Stomach smooth muscle (tissue), 2 donors: Measurements from ENCODE around the gene GOPC.

Experiments used
- H3K27ac ChIP-seq: one replicate; pipeline ENCODE4 v1.7.0; 2013; ENCODE audit warnings: mild to moderate bottlenecking, low read length, inconsistent platforms
- H3K27me3 ChIP-seq, 2 donors: one replicate each; pipeline ENCODE4 v1.7.0; 2013; ENCODE audit warnings: low read length in 2 of 2; ENCODE audit not compliant: insufficient read depth in 2 of 2, control insufficient read depth in 1 of 2
- H3K36me3 ChIP-seq, 2 donors: one replicate each; pipeline ENCODE4 v1.7.0; 2013; ENCODE audit warnings: low read length in 2 of 2; ENCODE audit not compliant: control insufficient read depth in 2 of 2, insufficient read depth in 2 of 2
- H3K4me1 ChIP-seq: one replicate; pipeline ENCODE4 v1.7.0; 2013; ENCODE audit warnings: low read length; ENCODE audit not compliant: control insufficient read depth, insufficient read depth
- H3K4me3 ChIP-seq, 2 donors: one replicate each; pipeline ENCODE4 v1.7.0; 2013; ENCODE audit warnings: low read length in 2 of 2
- H3K9ac ChIP-seq, 2 donors: one replicate each; pipeline ENCODE4 v1.7.0; 2013; ENCODE audit warnings: low read length in 2 of 2, mild to moderate bottlenecking in 1 of 2
- H3K9me3 ChIP-seq, 2 donors: one replicate each; pipeline ENCODE4 v1.7.0; 2013; ENCODE audit warnings: low read length in 2 of 2; ENCODE audit not compliant: control insufficient read depth in 2 of 2
- donor health status: healthy.
- donor health status: Pancreatic carcinoma.

GOPC gene

GRCh38 chr6:117548797-117549301 is 53.5 kb downstream of the GOPC start:
- Histone ChIP-seq H3K36me3 (peaks cover 0 to 3% of the 10 kb centered on the region in 2 donors), H3K4me3 (no peak overlapping the region), H3K9me3 (no peaks in the 10 kb centered on the region), H3K27me3 (no peaks in the 10 kb centered on the region), H3K9ac (no peak overlapping the region), H3K27ac (no peak overlapping the region), H3K4me1 (peaks cover 12% of the 10 kb centered on the region)

- no peak overlapping the region for H3K27ac ChIP-seq
- no peaks in the 10 kb centered on the region for H3K9me3 ChIP-seq
- H3K9ac ChIP-seq, result peak overlapping the region; percentile 55 to 58
- peak overlapping the region; percentile 74 to 76 for H3K4me3 ChIP-seq
- no peaks in the 10 kb centered on the region for H3K27me3 ChIP-seq
- H3K36me3 ChIP-seq, result peaks cover 0 to 3% of the 10 kb centered on the region in 2 donors
- peaks cover 12% of the 10 kb centered on the region for H3K4me1 ChIP-seq
These were observed 54.4 kb downstream of the GOPC start for GRCh38 chr6:117547688-117548621.

- Histone ChIP-seq H3K36me3 (peaks cover 0 to 3% of the 10 kb centered on the region in 2 donors), H3K9ac (no peak overlapping the region), H3K4me3 (no peak overlapping the region), H3K9me3 (no peaks in the 10 kb centered on the region), H3K27ac (no peak overlapping the region), H3K27me3 (no peaks in the 10 kb centered on the region), H3K4me1 (peaks cover 12% of the 10 kb centered on the region)
These were observed 55.6 kb downstream of the GOPC start for GRCh38 chr6:117546674-117547073.

GRCh38 chr6:117545161-117545595 is 57.1 kb downstream of the GOPC start:
- Histone ChIP-seq H3K9ac (no peak overlapping the region), H3K27ac (no peak overlapping the region), H3K4me3 (no peak overlapping the region), H3K9me3 (no peaks in the 10 kb centered on the region), H3K36me3 (peaks cover 0 to 3% of the 10 kb centered on the region in 2 donors), H3K4me1 (peaks cover 12% of the 10 kb centered on the region), H3K27me3 (no peaks in the 10 kb centered on the region)

GRCh38 chr6:117544716-117545115 is 57.6 kb downstream of the GOPC start:
- H3K4me1 ChIP-seq, result peaks cover 12% of the 10 kb centered on the region
- no peak overlapping the region for H3K9ac ChIP-seq
- H3K4me3 ChIP-seq, result no peak overlapping the region
- no peaks in the 10 kb centered on the region for H3K9me3 ChIP-seq
- H3K27ac ChIP-seq, result no peak overlapping the region
- H3K36me3 ChIP-seq, result peaks cover 0 to 3% of the 10 kb centered on the region in 2 donors
- no peaks in the 10 kb centered on the region for H3K27me3 ChIP-seq

GRCh38 chr6:117542493-117542892 is 59.8 kb downstream of the GOPC start:
- H3K27ac ChIP-seq, result no peak overlapping the region
- no peaks in the 10 kb centered on the region for H3K27me3 ChIP-seq
- no peak overlapping the region for H3K9ac ChIP-seq
- H3K4me1 ChIP-seq, result peaks cover 1% of the 10 kb centered on the region
- H3K36me3 ChIP-seq, result peaks cover 0 to 3% of the 10 kb centered on the region in 2 donors
- H3K4me3 ChIP-seq, result no peak overlapping the region
- H3K9me3 ChIP-seq, result no peaks in the 10 kb centered on the region

- Histone ChIP-seq H3K9ac (no peak overlapping the region), H3K27me3 (no peaks in the 10 kb centered on the region), H3K36me3 (peaks cover 0 to 3% of the 10 kb centered on the region in 2 donors), H3K27ac (no peak overlapping the region), H3K9me3 (no peaks in the 10 kb centered on the region), H3K4me1 (no peaks in the 10 kb centered on the region), H3K4me3 (no peak overlapping the region)
These were observed 61.6 kb downstream of the GOPC start for GRCh38 chr6:117540670-117541069.

GRCh38 chr6:117538615-117539014 is 63.7 kb downstream of the GOPC start:
- no peaks in the 10 kb centered on the region for H3K9me3 ChIP-seq
- no peak overlapping the region for H3K9ac ChIP-seq
- no peaks in the 10 kb centered on the region for H3K4me1 ChIP-seq
- H3K27me3 ChIP-seq, result no peaks in the 10 kb centered on the region
- no peaks in the 10 kb centered on the region for H3K36me3 ChIP-seq
- H3K27ac ChIP-seq, result no peak overlapping the region
- no peak overlapping the region for H3K4me3 ChIP-seq

- Histone ChIP-seq H3K27ac (no peak overlapping the region), H3K9me3 (no peaks in the 10 kb centered on the region), H3K4me1 (no peaks in the 10 kb centered on the region), H3K9ac (no peak overlapping the region), H3K27me3 (no peaks in the 10 kb centered on the region), H3K36me3 (no peaks in the 10 kb centered on the region), H3K4me3 (no peak overlapping the region)
These were observed 66.0 kb downstream of the GOPC start for GRCh38 chr6:117536317-117536716.

- H3K9me3 ChIP-seq, result no peaks in the 10 kb centered on the region
- no peak overlapping the region for H3K4me3 ChIP-seq
- no peak overlapping the region for H3K27ac ChIP-seq
- no peaks in the 10 kb centered on the region for H3K36me3 ChIP-seq
- no peaks in the 10 kb centered on the region for H3K27me3 ChIP-seq
- H3K9ac ChIP-seq, result no peak overlapping the region
- no peaks in the 10 kb centered on the region for H3K4me1 ChIP-seq
These were observed 67.3 kb downstream of the GOPC start for GRCh38 chr6:117534974-117535373.

GRCh38 chr6:117533775-117534174 is 68.5 kb downstream of the GOPC start:
- Histone ChIP-seq H3K4me1 (no peaks in the 10 kb centered on the region), H3K36me3 (no peaks in the 10 kb centered on the region)

More at GRCh38 chr6:117533775-117534174, 68.5 kb downstream of the GOPC start:
- no peaks in the 10 kb centered on the region for H3K27me3 ChIP-seq
- no peaks in the 10 kb centered on the region for H3K9me3 ChIP-seq
- H3K4me3 ChIP-seq, result no peak overlapping the region
- no peak overlapping the region for H3K27ac ChIP-seq
- H3K9ac ChIP-seq, result no peak overlapping the region
